ENCODE measurements around the gene PJVK. TPM values are rescaled to one million over a fixed set of nuclear protein-coding genes. Genes with fewer than 3 reads are reported as not detected.

Gene PJVK
- total and polyA plus RNA-seq, 2 of the 13 experiments (the other 11 are each of a cell fraction or from before 2014, with no cell fraction given), result 1.2 to 2.6 TPM

DNA sequence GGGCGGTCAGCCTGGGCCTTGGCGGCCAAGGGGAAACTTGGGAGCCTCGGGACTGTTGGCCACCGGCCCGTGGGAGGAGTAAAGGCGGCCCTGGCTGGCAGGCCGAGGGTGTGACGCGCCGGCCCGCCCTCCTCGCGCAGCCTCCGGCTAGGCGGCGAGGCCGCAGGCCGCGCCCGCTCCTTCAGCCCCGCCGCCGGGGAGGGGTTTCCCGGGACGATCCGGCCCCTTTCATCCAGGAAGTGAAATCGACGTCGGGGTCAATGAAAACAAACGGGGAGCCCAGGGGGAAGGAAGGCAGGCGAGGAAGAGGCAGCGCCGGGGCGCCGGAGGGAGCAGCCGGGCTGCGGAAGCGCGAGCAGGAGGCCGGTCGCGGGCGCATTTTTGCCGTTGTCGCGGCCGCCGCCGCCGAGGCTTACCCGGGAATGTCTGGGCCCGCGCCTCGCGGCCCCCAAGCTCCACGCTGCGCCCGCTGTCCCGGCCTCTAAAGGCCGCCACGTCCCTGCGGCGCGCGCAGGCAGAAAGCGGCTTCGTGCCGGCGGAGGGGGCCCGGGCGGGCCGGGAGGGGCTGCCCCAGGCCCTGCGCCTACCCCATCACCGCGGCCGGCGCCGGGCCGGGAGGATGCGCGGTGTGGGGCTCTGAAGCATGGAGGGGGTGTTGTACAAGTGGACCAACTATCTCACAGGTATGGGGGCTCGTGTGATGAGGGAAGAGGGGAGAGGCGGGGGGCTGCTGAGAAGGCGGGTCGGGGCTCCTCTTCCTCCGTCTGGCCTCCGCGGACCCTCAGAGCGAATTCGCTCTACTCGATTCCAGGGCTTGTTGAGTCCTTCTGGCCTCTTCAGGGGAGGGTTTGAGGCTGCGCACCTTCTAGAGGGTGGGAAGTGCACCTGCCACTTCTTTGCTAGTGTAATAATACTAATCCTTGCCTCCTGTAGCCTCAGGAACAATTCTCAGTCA, 29.3 kb downstream of the PJVK start, which contains the start of gene PLEKHA3 (continued):
- TF ChIP-seq GATAD1 (CRISPR knock-in tag; IDR thresholded peaks at IDR 0.05), result peak; percentile 64; the same call in 1 of the 2 replicates
- TF ChIP-seq SMC3 (IDR thresholded peaks at IDR 0.05; ENCODE audit: low read length), result no peak
- TF ChIP-seq, protein P1, sequence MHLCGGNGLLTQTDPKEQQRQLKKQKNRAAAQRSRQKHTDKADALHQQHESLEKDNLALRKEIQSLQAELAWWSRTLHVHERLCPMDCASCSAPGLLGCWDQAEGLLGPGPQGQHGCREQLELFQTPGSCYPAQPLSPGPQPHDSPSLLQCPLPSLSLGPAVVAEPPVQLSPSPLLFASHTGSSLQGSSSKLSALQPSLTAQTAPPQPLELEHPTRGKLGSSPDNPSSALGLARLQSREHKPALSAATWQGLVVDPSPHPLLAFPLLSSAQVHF (CRISPR knock-in tag; IDR thresholded peaks at IDR 0.05), result no peak
- TF ChIP-seq, protein P2, sequence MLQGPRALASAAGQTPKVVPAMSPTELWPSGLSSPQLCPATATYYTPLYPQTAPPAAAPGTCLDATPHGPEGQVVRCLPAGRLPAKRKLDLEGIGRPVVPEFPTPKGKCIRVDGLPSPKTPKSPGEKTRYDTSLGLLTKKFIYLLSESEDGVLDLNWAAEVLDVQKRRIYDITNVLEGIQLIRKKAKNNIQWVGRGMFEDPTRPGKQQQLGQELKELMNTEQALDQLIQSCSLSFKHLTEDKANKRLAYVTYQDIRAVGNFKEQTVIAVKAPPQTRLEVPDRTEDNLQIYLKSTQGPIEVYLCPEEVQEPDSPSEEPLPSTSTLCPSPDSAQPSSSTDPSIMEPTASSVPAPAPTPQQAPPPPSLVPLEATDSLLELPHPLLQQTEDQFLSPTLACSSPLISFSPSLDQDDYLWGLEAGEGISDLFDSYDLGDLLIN (CRISPR knock-in tag; IDR thresholded peaks at IDR 0.05; ENCODE audit: borderline replicate concordance), result no peak
- TF ChIP-seq NFYB (CRISPR knock-in tag; IDR thresholded peaks at IDR 0.05), result peak; percentile 27; the same call in 1 of the 2 replicates
- TF ChIP-seq, protein P3, sequence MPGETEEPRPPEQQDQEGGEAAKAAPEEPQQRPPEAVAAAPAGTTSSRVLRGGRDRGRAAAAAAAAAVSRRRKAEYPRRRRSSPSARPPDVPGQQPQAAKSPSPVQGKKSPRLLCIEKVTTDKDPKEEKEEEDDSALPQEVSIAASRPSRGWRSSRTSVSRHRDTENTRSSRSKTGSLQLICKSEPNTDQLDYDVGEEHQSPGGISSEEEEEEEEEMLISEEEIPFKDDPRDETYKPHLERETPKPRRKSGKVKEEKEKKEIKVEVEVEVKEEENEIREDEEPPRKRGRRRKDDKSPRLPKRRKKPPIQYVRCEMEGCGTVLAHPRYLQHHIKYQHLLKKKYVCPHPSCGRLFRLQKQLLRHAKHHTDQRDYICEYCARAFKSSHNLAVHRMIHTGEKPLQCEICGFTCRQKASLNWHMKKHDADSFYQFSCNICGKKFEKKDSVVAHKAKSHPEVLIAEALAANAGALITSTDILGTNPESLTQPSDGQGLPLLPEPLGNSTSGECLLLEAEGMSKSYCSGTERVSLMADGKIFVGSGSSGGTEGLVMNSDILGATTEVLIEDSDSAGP (CRISPR knock-in tag; IDR thresholded peaks at IDR 0.05; ENCODE audit: borderline replicate concordance), result peak; percentile 74; the same call in 1 of the 2 replicates
- TF ChIP-seq, protein P4, sequence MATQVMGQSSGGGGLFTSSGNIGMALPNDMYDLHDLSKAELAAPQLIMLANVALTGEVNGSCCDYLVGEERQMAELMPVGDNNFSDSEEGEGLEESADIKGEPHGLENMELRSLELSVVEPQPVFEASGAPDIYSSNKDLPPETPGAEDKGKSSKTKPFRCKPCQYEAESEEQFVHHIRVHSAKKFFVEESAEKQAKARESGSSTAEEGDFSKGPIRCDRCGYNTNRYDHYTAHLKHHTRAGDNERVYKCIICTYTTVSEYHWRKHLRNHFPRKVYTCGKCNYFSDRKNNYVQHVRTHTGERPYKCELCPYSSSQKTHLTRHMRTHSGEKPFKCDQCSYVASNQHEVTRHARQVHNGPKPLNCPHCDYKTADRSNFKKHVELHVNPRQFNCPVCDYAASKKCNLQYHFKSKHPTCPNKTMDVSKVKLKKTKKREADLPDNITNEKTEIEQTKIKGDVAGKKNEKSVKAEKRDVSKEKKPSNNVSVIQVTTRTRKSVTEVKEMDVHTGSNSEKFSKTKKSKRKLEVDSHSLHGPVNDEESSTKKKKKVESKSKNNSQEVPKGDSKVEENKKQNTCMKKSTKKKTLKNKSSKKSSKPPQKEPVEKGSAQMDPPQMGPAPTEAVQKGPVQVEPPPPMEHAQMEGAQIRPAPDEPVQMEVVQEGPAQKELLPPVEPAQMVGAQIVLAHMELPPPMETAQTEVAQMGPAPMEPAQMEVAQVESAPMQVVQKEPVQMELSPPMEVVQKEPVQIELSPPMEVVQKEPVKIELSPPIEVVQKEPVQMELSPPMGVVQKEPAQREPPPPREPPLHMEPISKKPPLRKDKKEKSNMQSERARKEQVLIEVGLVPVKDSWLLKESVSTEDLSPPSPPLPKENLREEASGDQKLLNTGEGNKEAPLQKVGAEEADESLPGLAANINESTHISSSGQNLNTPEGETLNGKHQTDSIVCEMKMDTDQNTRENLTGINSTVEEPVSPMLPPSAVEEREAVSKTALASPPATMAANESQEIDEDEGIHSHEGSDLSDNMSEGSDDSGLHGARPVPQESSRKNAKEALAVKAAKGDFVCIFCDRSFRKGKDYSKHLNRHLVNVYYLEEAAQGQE (IDR thresholded peaks at IDR 0.05; ENCODE audit: borderline replicate concordance in 1 of 2, low read depth in 1 of 2, low read length in 2 of 2), result peak in 1 of 2 experiments; percentile 38; a peak in 1 of 4 replicates
- TF ChIP-seq ZNF552 (CRISPR knock-in tag; IDR thresholded peaks at IDR 0.05; ENCODE audit: borderline replicate concordance), result no peak
- TF ChIP-seq, protein P5, sequence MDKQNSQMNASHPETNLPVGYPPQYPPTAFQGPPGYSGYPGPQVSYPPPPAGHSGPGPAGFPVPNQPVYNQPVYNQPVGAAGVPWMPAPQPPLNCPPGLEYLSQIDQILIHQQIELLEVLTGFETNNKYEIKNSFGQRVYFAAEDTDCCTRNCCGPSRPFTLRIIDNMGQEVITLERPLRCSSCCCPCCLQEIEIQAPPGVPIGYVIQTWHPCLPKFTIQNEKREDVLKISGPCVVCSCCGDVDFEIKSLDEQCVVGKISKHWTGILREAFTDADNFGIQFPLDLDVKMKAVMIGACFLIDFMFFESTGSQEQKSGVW (CRISPR knock-in tag; IDR thresholded peaks at IDR 0.05; ENCODE audit: borderline replicate concordance), result no peak
- no peak for TF ChIP-seq POLR2AphosphoS2 (IDR thresholded peaks at IDR 0.05; ENCODE audit: low read depth, low read length)
- TF ChIP-seq ZNF33A (CRISPR knock-in tag; IDR thresholded peaks at IDR 0.05; ENCODE audit: borderline replicate concordance), result no peak
- no peak for TF ChIP-seq ELF4 (CRISPR knock-in tag; IDR thresholded peaks at IDR 0.05; ENCODE audit: borderline replicate concordance)
- peak; percentile 40; the same call in 1 of the 2 replicates for TF ChIP-seq IRF2 (CRISPR knock-in tag; IDR thresholded peaks at IDR 0.05)
- peak; percentile 82; the same call in 1 of the 2 replicates for TF ChIP-seq NFKB2 (CRISPR knock-in tag; IDR thresholded peaks at IDR 0.05; ENCODE audit: borderline replicate concordance)
- no peak for TF ChIP-seq ZNF598 (CRISPR knock-in tag; IDR thresholded peaks at IDR 0.05; ENCODE audit: borderline replicate concordance)
- TF ChIP-seq MAFF (IDR thresholded peaks at IDR 0.05; ENCODE audit: low read depth, low read length), result no peak
- TF ChIP-seq FIP1L1 (IDR thresholded peaks at IDR 0.05; ENCODE audit: borderline replicate concordance, insufficient read depth, low read depth, low read length), result no peak
- TF ChIP-seq CBX5 (CRISPR knock-in tag; IDR thresholded peaks at IDR 0.05; ENCODE audit: borderline replicate concordance), result no peak
